T-helper 1 cell treated with Interleukin-12 subunit alpha and Interleukin-12 subunit beta and Interleukin-4 antibody, amounts not matched to agents 30 μg/mL and 1 μg/mL, for 36 hours (primary cell): ENCODE measurements around the gene TRIM7.
"Not testable (repeated sequence)": the region's sequence is repeated elsewhere in the genome, so short reads cannot be mapped to it uniquely, and the experiment has no call there.

ENCODE experiments used
- H3K27ac Mint-ChIP-seq: one replicate; pipeline ENCODE4 v1.8.0; 2021; ENCODE audit warnings: mild to moderate bottlenecking, mixed read lengths
- H3K27me3 Mint-ChIP-seq: one replicate; pipeline ENCODE4 v1.8.0; 2021; ENCODE audit warnings: low read depth, mixed read lengths
- H3K36me3 Mint-ChIP-seq: one replicate; pipeline ENCODE4 v1.8.0; 2021; ENCODE audit warnings: low read depth, mixed read lengths
- H3K4me1 Mint-ChIP-seq: one replicate; pipeline ENCODE4 v1.8.0; 2021; ENCODE audit warnings: low read depth, mixed read lengths
- H3K4me3 Mint-ChIP-seq: one replicate; pipeline ENCODE4 v1.8.0; 2021; ENCODE audit warnings: mild to moderate bottlenecking, moderate library complexity, mixed read lengths
- H3K9me3 Mint-ChIP-seq: one replicate; pipeline ENCODE4 v1.8.0; 2021; ENCODE audit warnings: mixed read lengths

TRIM7 gene

GRCh38 chr5:181210698-181211097, 5.7 kb upstream of the TRIM7 start:
- peaks cover 28% of the 10 kb centered on the region for H3K4me1 Mint-ChIP-seq

GRCh38 chr5:181210148-181210547, 5.2 kb upstream of the TRIM7 start:
- not testable (repeated sequence) for H3K27ac Mint-ChIP-seq, H3K4me3 Mint-ChIP-seq, H3K36me3 Mint-ChIP-seq, H3K9me3 Mint-ChIP-seq
- Mint-ChIP-seq H3K27me3 (peaks cover 31% of the 10 kb centered on the region), H3K4me1 (peaks cover 32% of the 10 kb centered on the region)

More at GRCh38 chr5:181210698-181211097, 5.7 kb upstream of the TRIM7 start:
- not testable (repeated sequence) for H3K27ac Mint-ChIP-seq, H3K36me3 Mint-ChIP-seq, H3K4me3 Mint-ChIP-seq, H3K9me3 Mint-ChIP-seq
- peaks cover 28% of the 10 kb centered on the region for H3K27me3 Mint-ChIP-seq

- H3K4me3 Mint-ChIP-seq, H3K27ac Mint-ChIP-seq: not testable (repeated sequence)
- peaks cover 35% of the 10 kb centered on the region for H3K27me3 Mint-ChIP-seq
These were observed 4.0 kb upstream of the TRIM7 start for GRCh38 chr5:181209006-181209405.

GRCh38 chr5:181207960-181208253, 2.9 kb upstream of the TRIM7 start:
- H3K4me3 Mint-ChIP-seq = peak overlapping the region; percentile 92
- peaks cover 34% of the 10 kb centered on the region for H3K4me1 Mint-ChIP-seq
- H3K27ac Mint-ChIP-seq = peak overlapping the region; percentile 95
- peaks cover 9% of the 10 kb centered on the region for H3K36me3 Mint-ChIP-seq
- peaks cover 6% of the 10 kb centered on the region for H3K9me3 Mint-ChIP-seq
- H3K27me3 Mint-ChIP-seq = peaks cover 37% of the 10 kb centered on the region

More at GRCh38 chr5:181209006-181209405, 4.0 kb upstream of the TRIM7 start:
- H3K4me1 Mint-ChIP-seq = peaks cover 34% of the 10 kb centered on the region
- H3K36me3 Mint-ChIP-seq, H3K9me3 Mint-ChIP-seq: not testable (repeated sequence)

- peaks cover 9% of the 10 kb centered on the region for H3K36me3 Mint-ChIP-seq
- H3K4me1 Mint-ChIP-seq = peaks cover 34% of the 10 kb centered on the region
- peak overlapping the region; percentile 92 for H3K4me3 Mint-ChIP-seq
- H3K9me3 Mint-ChIP-seq = peaks cover 6% of the 10 kb centered on the region
- H3K27ac Mint-ChIP-seq = peak overlapping the region; percentile 95
- peaks cover 37% of the 10 kb centered on the region for H3K27me3 Mint-ChIP-seq
These were observed 2.4 kb upstream of the TRIM7 start for GRCh38 chr5:181207214-181207959.

GRCh38 chr5:181205761-181206649, 1.0 kb upstream of the TRIM7 start:
- Mint-ChIP-seq H3K4me3 (peak overlapping the region; percentile 92), H3K27me3 (peaks cover 45% of the 10 kb centered on the region), H3K9me3 (peaks cover 6% of the 10 kb centered on the region), H3K27ac (peak overlapping the region; percentile 95), H3K36me3 (peaks cover 9% of the 10 kb centered on the region), H3K4me1 (peaks cover 32% of the 10 kb centered on the region)

DNA sequence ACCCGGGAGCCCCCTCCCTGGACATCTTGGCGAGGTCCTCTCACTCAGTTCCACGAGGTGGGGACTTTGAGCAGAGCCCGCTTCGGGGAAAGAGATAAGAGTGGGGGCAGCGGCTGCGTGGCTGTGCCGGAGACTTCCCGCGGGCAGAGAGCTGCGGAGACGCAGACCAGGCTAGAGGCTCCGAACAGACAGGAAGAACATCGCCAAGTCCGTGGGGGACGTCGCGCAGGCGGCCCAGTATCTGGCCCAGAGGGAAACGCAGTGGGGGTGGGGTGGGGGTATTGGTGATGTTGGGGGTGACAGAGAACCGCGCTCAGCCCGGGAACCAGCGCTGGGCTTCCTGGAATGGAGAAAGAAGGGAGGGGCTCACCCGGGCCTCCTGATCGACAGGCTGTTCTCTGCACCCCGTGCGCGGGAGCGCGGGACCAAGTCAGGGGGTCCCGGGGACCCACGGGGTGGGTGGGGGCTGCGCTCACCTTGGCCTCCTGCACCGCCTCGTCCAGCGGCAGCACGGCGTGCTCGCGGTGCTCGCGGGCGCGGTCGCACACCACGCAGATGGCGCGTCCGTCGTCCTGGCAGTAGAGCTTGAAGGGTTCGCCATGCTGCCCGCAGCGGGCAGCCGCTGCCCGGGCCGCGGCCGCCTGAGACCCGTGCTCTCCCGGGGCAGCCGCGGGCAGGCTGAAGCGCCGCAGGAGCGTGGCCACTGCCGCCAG, 727 bp downstream of the TRIM7 start:
- peaks cover 6% of the 10 kb centered on the region for H3K9me3 Mint-ChIP-seq
- peaks cover 35% of the 10 kb centered on the region for H3K4me1 Mint-ChIP-seq
- H3K36me3 Mint-ChIP-seq = peaks cover 9% of the 10 kb centered on the region
- peak overlapping the region; percentile 86 for H3K4me3 Mint-ChIP-seq
- peak overlapping the region; percentile 70 for H3K27ac Mint-ChIP-seq
- peaks cover 58% of the 10 kb centered on the region for H3K27me3 Mint-ChIP-seq

GRCh38 chr5:181203777-181204112, 1.3 kb downstream of the TRIM7 start:
- no peak overlapping the region for H3K27ac Mint-ChIP-seq
- H3K27me3 Mint-ChIP-seq = peaks cover 58% of the 10 kb centered on the region

GRCh38 chr5:181203093-181203711, 1.8 kb downstream of the TRIM7 start:
- Mint-ChIP-seq H3K4me1 (peaks cover 32% of the 10 kb centered on the region), H3K36me3 (peaks cover 9% of the 10 kb centered on the region), H3K4me3 (peak overlapping the region; percentile 86), H3K9me3 (peaks cover 4% of the 10 kb centered on the region), H3K27me3 (peaks cover 58% of the 10 kb centered on the region), H3K27ac (no peak overlapping the region)

More at GRCh38 chr5:181203777-181204112, 1.3 kb downstream of the TRIM7 start:
- H3K9me3 Mint-ChIP-seq = peaks cover 6% of the 10 kb centered on the region
- H3K36me3 Mint-ChIP-seq = peaks cover 9% of the 10 kb centered on the region
- peak overlapping the region; percentile 86 for H3K4me3 Mint-ChIP-seq
- peaks cover 35% of the 10 kb centered on the region for H3K4me1 Mint-ChIP-seq

DNA sequence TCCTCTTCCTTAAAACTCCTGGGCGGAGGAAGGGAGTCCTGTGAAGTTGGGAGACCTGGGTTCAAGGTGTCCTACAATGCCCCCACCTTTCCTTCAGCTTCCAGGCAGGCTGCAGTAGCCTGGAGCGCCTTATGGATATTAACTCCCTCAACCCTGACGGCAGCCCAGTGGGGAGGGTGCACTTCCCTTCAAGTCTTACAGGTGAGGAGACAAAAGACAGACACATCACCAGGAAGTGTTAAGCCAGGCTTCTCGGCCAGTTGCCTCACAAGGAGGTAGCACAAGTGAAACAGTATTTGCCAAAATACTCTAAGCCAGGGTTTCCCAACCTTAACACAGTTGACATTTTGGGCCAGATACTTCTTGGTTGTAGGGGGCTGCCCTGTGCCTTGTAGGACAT, 4.2 kb downstream of the TRIM7 start:
- Mint-ChIP-seq H3K27ac (no peak overlapping the region), H3K4me1 (peaks cover 11% of the 10 kb centered on the region), H3K9me3 (no peaks in the 10 kb centered on the region)

GRCh38 chr5:181199881-181200638, 4.9 kb downstream of the TRIM7 start:
- Mint-ChIP-seq H3K27me3 (peaks cover 37% of the 10 kb centered on the region), H3K4me3 (no peak overlapping the region), H3K36me3 (no peaks in the 10 kb centered on the region), H3K27ac (no peak overlapping the region), H3K4me1 (peaks cover 6% of the 10 kb centered on the region), H3K9me3 (no peaks in the 10 kb centered on the region)

More for the DNA sequence above, 4.2 kb downstream of the TRIM7 start:
- H3K27me3 Mint-ChIP-seq = peaks cover 41% of the 10 kb centered on the region
- H3K4me3 Mint-ChIP-seq = no peak overlapping the region
- H3K36me3 Mint-ChIP-seq = peaks cover 2% of the 10 kb centered on the region

- peaks cover 34% of the 10 kb centered on the region for H3K27me3 Mint-ChIP-seq
- no peak overlapping the region for H3K4me3 Mint-ChIP-seq
- H3K27ac Mint-ChIP-seq = no peak overlapping the region
- H3K4me1 Mint-ChIP-seq = peaks cover 3% of the 10 kb centered on the region
- no peaks in the 10 kb centered on the region for H3K36me3 Mint-ChIP-seq
- no peaks in the 10 kb centered on the region for H3K9me3 Mint-ChIP-seq
These were observed 6.0 kb downstream of the TRIM7 start for GRCh38 chr5:181198905-181199519.

DNA sequence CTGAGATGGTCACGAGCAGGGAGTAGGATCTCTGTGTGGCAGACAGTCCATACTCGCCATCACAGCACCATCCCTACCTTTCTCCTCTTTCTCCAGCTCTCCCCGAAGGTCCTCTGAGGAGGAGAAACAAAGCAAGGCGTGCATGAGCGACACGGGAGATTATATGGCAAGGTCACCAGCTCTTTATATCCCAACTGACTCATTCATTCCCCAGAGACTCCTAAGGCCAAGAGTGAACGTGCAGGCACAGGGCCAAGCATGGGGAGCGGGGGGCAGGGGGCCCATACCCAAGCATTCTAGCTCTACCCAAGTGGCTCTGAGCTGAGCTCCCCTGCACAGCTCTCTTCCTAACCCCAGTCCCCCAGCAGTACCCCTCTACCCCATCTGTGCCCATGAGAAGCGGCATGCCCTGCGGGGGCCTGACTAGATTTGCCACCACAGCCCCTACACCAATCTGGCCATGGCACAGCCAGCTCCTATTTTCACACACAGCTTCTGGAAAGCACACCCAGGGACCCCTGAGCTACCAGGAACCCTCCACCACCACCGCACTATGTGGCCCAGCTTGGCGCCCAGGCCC, 6.8 kb downstream of the TRIM7 start:
- no peaks in the 10 kb centered on the region for H3K36me3 Mint-ChIP-seq
- H3K27ac Mint-ChIP-seq = no peak overlapping the region
- H3K9me3 Mint-ChIP-seq = no peaks in the 10 kb centered on the region
- H3K4me1 Mint-ChIP-seq = peaks cover 3% of the 10 kb centered on the region
- H3K27me3 Mint-ChIP-seq = peaks cover 26% of the 10 kb centered on the region
- no peak overlapping the region for H3K4me3 Mint-ChIP-seq
